Measurements from ENCODE around the gene CSRP1.
A peak's percentile ranks its signal among the peaks of the same experiment; 100 is the strongest.

The CSRP1 gene

DNA sequence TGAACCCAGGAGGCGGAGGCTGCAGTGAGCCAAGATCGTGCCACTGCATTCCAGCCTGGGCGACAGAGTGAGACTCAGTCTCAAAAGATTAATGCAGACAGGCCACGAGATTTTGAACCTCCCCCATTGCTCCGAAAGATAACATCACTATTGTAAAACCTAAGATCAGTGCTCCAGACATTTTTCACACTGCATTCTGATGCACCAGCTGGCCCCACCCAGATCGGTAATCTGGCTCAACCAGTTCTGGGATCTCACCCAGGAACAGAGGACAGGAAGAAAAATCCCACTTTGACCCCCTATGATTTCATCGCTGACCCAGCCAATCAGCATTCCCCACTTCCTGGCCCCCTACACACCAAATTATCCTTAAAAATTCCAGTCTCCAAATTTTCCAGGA lies 10.7 kb upstream of the CSRP1 start:
- DNase-seq (ENCODE audit: low read depth): no peak
- TF ChIP-seq, protein P1, sequence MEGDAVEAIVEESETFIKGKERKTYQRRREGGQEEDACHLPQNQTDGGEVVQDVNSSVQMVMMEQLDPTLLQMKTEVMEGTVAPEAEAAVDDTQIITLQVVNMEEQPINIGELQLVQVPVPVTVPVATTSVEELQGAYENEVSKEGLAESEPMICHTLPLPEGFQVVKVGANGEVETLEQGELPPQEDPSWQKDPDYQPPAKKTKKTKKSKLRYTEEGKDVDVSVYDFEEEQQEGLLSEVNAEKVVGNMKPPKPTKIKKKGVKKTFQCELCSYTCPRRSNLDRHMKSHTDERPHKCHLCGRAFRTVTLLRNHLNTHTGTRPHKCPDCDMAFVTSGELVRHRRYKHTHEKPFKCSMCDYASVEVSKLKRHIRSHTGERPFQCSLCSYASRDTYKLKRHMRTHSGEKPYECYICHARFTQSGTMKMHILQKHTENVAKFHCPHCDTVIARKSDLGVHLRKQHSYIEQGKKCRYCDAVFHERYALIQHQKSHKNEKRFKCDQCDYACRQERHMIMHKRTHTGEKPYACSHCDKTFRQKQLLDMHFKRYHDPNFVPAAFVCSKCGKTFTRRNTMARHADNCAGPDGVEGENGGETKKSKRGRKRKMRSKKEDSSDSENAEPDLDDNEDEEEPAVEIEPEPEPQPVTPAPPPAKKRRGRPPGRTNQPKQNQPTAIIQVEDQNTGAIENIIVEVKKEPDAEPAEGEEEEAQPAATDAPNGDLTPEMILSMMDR (conservative IDR thresholded peaks at IDR 0.05; ENCODE audit: low read depth, low read length): no peak
- no peak overlapping the region for H3K4me3 ChIP-seq (ENCODE audit: low read depth, low read length)

DNA sequence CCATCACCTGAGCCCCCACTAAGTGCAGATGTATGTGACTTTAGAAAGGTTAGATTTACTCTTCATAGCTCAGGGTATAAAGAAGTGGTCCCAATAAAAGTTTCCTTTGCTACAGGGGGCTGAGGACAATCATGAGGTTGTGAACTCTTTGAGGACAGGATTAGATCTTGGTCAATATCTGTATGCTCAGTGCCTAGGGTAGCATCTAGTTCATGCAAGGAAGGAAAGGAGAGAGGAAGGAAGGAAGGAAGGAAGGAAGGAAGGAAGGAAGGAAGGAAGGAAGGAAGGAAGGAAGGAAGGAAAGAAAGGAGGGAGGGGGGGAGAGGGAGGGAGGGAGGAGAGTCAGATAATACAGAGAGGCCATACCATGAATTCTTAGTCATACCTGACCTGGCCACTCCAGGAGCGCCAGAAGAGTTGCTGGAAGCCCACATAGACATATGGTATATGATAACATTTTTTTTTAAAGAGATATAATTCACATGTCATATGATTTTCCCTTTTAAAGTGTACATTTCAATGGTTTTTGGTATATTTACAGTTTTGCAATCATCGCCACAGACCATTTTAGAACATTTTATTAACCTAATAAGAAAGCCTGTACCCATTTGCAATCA lies 9.7 kb upstream of the CSRP1 start:
- H3K4me3 ChIP-seq (ENCODE audit: low read depth, low read length): no peak overlapping the region
- TF ChIP-seq, protein P1 (conservative IDR thresholded peaks at IDR 0.05; ENCODE audit: low read depth, low read length): no peak
- DNase-seq (ENCODE audit: low read depth): no peak

DNA sequence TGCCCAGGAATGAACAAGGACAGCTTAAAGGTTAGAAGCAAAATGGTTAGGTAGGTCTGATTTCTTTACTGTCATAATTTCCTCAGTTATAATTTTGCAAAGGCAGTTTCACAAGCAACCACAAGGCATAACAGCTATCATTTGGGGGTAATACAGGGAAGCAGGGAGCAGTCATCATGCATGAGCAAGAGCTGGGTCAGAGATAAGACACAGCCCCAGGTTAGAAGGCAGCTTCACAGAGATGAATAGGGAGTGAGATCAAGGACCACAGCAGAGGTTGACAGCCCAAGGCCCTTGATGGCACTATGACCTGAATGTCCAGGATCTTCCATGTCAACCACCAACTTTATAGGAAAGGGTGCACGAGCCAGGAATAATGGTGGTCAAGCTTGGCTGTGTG lies 9.0 kb upstream of the CSRP1 start:
- DNase-seq (ENCODE audit: low read depth): no peak
- no peak overlapping the region for H3K4me3 ChIP-seq (ENCODE audit: low read depth, low read length)
- TF ChIP-seq, protein P1 (conservative IDR thresholded peaks at IDR 0.05; ENCODE audit: low read depth, low read length): no peak

DNA sequence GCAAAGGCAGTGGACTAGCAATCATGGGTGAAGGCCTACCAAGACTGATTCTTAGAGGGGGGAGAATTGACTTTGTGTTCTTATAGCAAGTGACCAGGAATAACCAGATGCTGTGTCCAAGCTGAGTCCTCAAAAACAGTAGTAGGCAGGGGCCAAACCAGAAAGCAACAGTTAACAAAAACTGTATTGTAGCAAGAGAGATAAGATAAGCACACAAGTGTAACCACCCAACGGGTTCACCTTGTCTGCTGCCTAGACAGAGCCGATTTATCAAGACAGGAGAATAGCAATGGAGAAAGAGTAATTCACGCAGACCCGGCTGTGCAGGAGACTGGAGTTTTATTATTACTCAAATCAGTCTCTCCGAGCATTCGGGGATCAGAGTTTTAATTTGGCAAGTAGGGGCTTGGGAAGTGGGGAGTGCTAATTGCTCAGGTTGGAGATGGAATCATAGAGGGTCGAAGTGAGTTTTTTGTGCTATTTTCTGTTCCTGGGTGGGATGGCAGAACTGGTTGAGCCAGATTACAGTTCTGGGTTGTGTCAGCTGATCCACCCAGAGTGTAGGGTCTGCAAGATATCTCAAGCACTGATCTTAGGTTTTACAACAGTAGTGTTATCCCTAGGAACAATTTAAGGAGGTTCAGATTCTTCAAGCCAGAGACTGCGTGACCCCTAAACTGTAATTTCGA lies 8.3 kb upstream of the CSRP1 start:
- TF ChIP-seq, protein P1 (conservative IDR thresholded peaks at IDR 0.05; ENCODE audit: low read depth, low read length): no peak
- no peak for DNase-seq (ENCODE audit: low read depth)

DNA sequence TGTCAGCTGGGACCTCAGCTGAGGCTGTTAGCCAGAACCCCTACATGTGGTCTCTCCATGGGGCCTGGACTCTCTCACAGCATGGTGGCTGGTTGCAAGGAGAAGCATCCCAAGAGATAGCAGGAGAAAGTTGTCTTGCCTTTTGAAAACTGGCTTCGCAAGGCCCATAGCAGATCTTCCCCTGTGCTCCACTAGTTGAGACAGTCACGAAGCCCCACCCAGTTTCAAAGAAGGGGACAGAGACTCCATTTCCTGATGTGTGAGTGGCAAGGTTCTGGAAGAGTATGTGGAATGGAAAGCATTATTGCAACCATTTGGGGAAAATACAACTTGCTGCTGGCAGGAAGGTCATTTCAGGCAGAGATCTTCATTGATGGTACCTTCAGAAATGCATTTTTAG lies 7.5 kb upstream of the CSRP1 start:
- DNase-seq (ENCODE audit: low read depth): peak; percentile 21
- no peak overlapping the region for H3K4me3 ChIP-seq (ENCODE audit: low read depth, low read length)
- TF ChIP-seq, protein P1 (conservative IDR thresholded peaks at IDR 0.05; ENCODE audit: low read depth, low read length): no peak

More for the DNA sequence above, 8.3 kb upstream of the CSRP1 start:
- no peak overlapping the region for H3K4me3 ChIP-seq (ENCODE audit: low read depth, low read length)

DNA sequence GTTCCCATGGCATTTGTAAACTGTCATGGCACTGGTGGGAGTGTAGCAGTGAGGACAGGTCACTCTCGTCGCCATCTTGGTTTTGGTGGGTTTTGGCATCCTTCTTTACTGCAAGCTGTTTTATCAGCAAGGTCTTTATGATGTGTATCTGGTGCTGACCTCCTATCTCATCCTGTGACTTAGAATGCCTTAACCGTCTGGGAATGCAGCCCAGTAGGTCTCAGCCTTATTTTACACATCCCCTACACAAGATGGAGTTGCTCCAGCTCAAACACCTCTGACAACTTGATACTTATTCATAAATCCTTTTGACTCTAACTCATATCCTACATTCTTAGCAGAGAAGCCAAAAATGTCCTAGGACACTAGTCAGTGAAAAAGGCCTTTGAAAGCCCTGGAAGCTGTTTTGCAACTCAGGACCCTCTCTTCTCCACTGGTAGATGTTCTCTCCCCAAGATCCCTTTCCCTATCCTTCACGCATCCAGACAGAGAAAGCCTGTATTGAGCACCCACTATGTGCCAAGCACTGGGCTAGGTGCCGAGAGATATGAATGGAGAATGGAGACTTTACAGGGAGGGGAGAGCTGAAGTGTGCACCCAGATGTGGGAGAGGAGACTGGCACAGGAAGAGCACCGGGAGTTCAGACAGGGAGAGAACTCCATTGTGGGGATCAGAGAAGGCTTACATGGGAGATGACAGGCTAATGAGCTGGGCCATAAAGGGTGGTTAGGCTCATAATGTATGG lies 6.7 kb upstream of the CSRP1 start:
- TF ChIP-seq, protein P1 (conservative IDR thresholded peaks at IDR 0.05; ENCODE audit: low read depth, low read length): no peak
- DNase-seq (ENCODE audit: low read depth): no peak
- no peak overlapping the region for H3K4me3 ChIP-seq (ENCODE audit: low read depth, low read length)

Measured in choroid plexus epithelial cell (primary cell).